Measurements from ENCODE around the gene OBSCN. TPM values are rescaled to one million over a fixed set of nuclear protein-coding genes. Genes with fewer than 3 reads are reported as not detected.
A peak's percentile ranks its signal among the peaks of the same experiment; 100 is the strongest.

OBSCN gene
- total RNA-seq, 1 donor from 2014 or later: 10.2 TPM

DNA sequence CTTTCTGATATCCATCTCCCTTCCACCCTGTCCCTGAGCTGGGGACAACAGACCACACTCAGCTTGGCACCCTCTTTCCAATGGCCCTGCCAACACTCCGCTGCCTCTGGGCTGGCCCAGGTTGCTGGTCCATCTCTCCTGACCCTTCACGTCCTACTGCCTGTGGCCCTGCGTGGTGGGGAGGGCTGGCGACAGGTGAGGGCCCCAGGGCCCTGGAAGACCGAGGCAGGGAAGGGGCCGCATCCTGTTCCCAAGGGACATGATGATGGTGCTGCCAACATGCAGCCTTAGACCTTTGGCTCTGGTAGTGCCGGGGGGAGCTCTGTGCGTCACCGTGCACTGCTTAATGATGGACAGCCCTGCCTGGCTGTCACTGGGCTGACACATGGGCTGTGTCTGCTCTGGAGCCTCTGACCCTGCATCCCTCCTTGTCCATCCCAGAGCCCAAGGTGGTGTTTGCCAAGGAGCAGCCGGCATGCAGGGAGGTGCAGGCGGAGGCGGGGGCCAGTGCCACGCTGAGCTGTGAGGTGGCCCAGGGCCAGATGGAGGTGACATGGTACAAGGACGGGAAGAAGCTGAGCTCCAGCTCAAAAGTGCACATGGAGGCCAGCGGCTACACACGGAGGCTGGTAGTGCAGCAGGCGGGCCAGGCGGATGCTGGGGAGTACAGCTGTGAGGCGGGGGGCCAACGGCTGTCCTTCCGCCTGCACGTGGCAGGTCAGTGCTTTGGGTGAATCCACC is 65.2 kb downstream of the OBSCN start:
- no peak for DNase-seq (ENCODE audit: low spot score)
- no peak for TF ChIP-seq CTCF (IDR thresholded peaks at IDR 0.05)
- Mint-ChIP-seq H3K27me3 (ENCODE audit: low read depth) (no peaks in the 10 kb centered on the region), H3K4me3 (ENCODE audit: unreplicated experiment) (no peak overlapping the region), H3K4me1 (ENCODE audit: low read depth) (peaks cover 8% of the 10 kb centered on the region), H3K36me3 (ENCODE audit: low read depth) (peaks cover 2% of the 10 kb centered on the region), H3K9me3 (ENCODE audit: low read depth) (no peaks in the 10 kb centered on the region), H3K27ac (ENCODE audit: unreplicated experiment) (no peak overlapping the region)

DNA sequence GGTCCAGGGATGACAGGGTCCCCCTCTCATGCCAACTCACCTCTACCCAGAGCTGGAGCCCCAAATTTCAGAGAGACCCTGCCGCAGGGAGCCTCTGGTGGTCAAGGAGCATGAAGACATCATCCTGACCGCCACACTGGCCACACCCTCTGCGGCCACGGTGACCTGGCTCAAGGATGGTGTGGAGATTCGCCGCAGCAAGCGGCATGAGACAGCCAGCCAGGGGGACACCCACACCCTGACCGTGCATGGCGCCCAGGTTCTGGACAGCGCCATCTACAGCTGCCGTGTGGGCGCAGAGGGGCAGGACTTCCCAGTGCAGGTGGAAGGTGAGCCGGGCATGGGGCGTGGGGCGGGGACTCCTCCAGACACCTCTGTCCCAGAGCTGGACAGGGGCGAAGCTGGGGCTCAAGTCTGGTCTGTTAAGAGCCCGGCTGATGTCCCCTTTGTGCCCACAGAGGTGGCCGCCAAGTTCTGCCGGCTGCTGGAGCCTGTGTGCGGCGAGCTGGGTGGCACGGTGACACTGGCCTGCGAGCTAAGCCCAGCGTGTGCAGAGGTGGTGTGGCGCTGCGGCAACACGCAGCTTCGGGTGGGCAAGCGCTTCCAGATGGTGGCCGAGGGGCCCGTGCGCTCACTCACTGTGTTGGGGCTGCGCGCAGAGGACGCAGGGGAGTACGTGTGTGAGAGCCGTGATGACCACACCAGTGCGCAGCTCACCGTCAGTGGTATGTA is 66.0 kb downstream of the OBSCN start:
- Mint-ChIP-seq H3K4me1 (ENCODE audit: low read depth) (peaks cover 8% of the 10 kb centered on the region), H3K36me3 (ENCODE audit: low read depth) (peaks cover 2% of the 10 kb centered on the region), H3K27me3 (ENCODE audit: low read depth) (no peaks in the 10 kb centered on the region), H3K4me3 (ENCODE audit: unreplicated experiment) (no peak overlapping the region), H3K27ac (ENCODE audit: unreplicated experiment) (no peak overlapping the region), H3K9me3 (ENCODE audit: low read depth) (no peaks in the 10 kb centered on the region)
- TF ChIP-seq CTCF (IDR thresholded peaks at IDR 0.05): no peak
- peak; percentile 93 for DNase-seq (ENCODE audit: low spot score)

DNA sequence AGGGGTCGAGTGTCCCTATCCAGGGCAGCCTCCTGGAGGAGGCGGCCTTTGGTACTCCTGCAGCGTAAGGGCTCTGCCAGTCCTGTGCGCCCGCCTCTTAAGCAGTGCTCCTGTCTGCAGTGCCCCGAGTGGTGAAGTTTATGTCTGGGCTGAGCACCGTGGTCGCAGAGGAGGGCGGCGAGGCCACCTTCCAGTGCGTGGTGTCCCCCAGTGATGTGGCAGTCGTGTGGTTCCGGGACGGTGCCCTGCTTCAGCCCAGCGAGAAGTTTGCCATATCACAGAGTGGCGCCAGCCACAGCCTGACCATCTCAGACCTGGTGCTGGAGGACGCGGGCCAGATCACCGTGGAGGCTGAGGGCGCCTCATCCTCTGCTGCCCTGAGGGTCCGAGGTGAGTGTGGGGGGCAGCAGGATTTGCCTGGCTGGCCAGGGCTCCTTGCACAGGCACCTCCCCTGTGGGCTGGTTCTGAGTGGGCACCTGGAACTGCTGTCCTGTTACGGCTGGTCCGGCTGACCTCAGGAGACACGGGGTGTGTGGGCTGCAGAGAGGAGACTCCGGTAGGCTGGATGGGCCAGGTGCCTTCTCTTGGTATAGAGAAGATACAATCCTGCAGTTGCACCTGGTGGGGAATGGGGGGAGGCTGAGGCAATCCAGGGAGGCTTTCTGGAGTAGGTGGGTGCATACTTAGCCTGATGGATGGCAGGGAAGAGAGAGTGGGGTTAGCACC is 66.8 kb downstream of the OBSCN start:
- H3K4me1 Mint-ChIP-seq (ENCODE audit: low read depth): peaks cover 8% of the 10 kb centered on the region
- peaks cover 2% of the 10 kb centered on the region for H3K36me3 Mint-ChIP-seq (ENCODE audit: low read depth)
- peak overlapping the region; percentile 72 for H3K4me3 Mint-ChIP-seq (ENCODE audit: unreplicated experiment)
- H3K27ac Mint-ChIP-seq (ENCODE audit: unreplicated experiment): no peak overlapping the region
- no peaks in the 10 kb centered on the region for H3K27me3 Mint-ChIP-seq (ENCODE audit: low read depth)
- no peak for DNase-seq (ENCODE audit: low spot score)
- no peak for TF ChIP-seq CTCF (IDR thresholded peaks at IDR 0.05)
- no peaks in the 10 kb centered on the region for H3K9me3 Mint-ChIP-seq (ENCODE audit: low read depth)

DNA sequence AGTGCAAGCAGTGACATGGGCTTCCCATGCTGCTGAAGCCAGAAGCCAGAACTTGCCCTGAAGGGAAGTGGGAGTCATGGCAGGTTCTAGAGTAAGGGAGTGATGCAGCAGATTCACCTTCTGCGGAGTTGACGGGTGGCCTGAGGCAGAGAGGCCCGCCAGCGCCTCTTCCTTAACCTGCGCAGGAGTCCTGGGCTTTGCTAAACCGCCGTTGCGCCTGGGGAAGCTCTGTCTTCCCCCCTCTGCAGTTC is 67.3 kb downstream of the OBSCN start:
- TF ChIP-seq CTCF (IDR thresholded peaks at IDR 0.05): no peak
- Mint-ChIP-seq H3K27me3 (ENCODE audit: low read depth) (no peaks in the 10 kb centered on the region), H3K4me1 (ENCODE audit: low read depth) (peaks cover 8% of the 10 kb centered on the region), H3K4me3 (ENCODE audit: unreplicated experiment) (peak overlapping the region; percentile 72), H3K36me3 (ENCODE audit: low read depth) (peaks cover 2% of the 10 kb centered on the region), H3K27ac (ENCODE audit: unreplicated experiment) (no peak overlapping the region), H3K9me3 (ENCODE audit: low read depth) (no peaks in the 10 kb centered on the region)
- DNase-seq (ENCODE audit: low spot score): no peak

- no peak overlapping the region for H3K27ac Mint-ChIP-seq (ENCODE audit: unreplicated experiment)
- peaks cover 2% of the 10 kb centered on the region for H3K36me3 Mint-ChIP-seq (ENCODE audit: low read depth)
- H3K4me1 Mint-ChIP-seq (ENCODE audit: low read depth): peaks cover 8% of the 10 kb centered on the region
- no peak for TF ChIP-seq CTCF (IDR thresholded peaks at IDR 0.05)
- H3K9me3 Mint-ChIP-seq (ENCODE audit: low read depth): no peaks in the 10 kb centered on the region
- DNase-seq (ENCODE audit: low spot score): no peak
- no peaks in the 10 kb centered on the region for H3K27me3 Mint-ChIP-seq (ENCODE audit: low read depth)
- peak overlapping the region; percentile 72 for H3K4me3 Mint-ChIP-seq (ENCODE audit: unreplicated experiment)
Observed at GRCh38 chr1:228275430-228276173, 67.8 kb downstream of the OBSCN start.
